Adrenal gland (tissue), 5 donors: ENCODE results near the gene BRD7.

Source experiments
- POLR2A ChIP-seq, 2 donors: fragments of 450-650 bp; IDR thresholded peaks; one replicate each; pipeline ENCODE4 v1.6.1; 2017; ENCODE audit warnings: antibody characterized with exemption in 2 of 2, mild to moderate bottlenecking in 2 of 2, moderate library complexity in 1 of 2
- TF ChIP-seq, protein P1 (sequence below), 6 experiments: fragments of 450-650 bp in 4 of 6; fragments of 200-600 bp in 2 of 6; sonication (generic) in 1 of 6; IDR thresholded peaks; 1 replicate in 5 of 6; 2 replicates in 1 of 6; pipeline versions ENCODE4 v1.5.1 to v1.8.0; 2016 to 2021; ENCODE audit warnings: antibody characterized with exemption in 6 of 6, mild to moderate bottlenecking in 2 of 6, moderate library complexity in 1 of 6
- donor health status: DM: no; HTN: no; CAD: no.

DNA sequence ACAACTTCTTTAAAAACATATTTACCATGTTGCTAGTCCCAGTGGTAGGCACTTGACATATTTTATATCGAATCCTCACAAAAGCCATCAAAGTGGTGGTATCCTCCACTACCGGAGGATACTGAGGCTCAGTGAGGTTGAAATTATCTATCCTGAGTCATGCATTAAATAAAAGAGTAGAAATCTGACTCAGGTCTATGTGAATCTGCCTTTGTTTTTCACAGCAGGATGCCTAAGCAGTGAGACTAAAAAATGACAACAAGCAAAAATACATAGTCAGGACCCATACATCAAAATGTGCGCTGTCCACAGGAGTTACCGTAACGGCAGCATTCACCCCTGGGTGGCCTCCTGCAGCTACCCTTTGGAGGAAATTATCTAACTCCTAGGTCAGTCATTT, 17.7 kb downstream of the BRD7 start:
- TF ChIP-seq POLR2A (IDR thresholded peaks at IDR 0.05): no peak
- TF ChIP-seq, protein P1, sequence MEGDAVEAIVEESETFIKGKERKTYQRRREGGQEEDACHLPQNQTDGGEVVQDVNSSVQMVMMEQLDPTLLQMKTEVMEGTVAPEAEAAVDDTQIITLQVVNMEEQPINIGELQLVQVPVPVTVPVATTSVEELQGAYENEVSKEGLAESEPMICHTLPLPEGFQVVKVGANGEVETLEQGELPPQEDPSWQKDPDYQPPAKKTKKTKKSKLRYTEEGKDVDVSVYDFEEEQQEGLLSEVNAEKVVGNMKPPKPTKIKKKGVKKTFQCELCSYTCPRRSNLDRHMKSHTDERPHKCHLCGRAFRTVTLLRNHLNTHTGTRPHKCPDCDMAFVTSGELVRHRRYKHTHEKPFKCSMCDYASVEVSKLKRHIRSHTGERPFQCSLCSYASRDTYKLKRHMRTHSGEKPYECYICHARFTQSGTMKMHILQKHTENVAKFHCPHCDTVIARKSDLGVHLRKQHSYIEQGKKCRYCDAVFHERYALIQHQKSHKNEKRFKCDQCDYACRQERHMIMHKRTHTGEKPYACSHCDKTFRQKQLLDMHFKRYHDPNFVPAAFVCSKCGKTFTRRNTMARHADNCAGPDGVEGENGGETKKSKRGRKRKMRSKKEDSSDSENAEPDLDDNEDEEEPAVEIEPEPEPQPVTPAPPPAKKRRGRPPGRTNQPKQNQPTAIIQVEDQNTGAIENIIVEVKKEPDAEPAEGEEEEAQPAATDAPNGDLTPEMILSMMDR (IDR thresholded peaks at IDR 0.05): no peak
